ENCODE results near the gene DCAF5. TPM values are rescaled to one million over a fixed set of nuclear protein-coding genes. Genes with fewer than 3 reads are reported as not detected.

The DCAF5 gene
- total RNA-seq, 4 donors from 2014 or later: 31.8 to 60.0 (median 38.5) TPM

GRCh38 chr14:69152181-69152901, 578 bp downstream of the DCAF5 start:
- WGBS, 2 donors: 1% methylated on average over 31 to 35 of the region's 38 CpGs
- H3K4me3 ChIP-seq (ENCODE audit: low read depth, poor library complexity, severe bottlenecking): peak overlapping the region; percentile 93
- intact Hi-C loops (cut with DNase I; ENCODE audit: low total_unique reads): no loop called here
- TF ChIP-seq CTCF (IDR thresholded peaks at IDR 0.05) (no peak), POLR2A (IDR thresholded peaks at IDR 0.05) (no peak)
- DNase-seq (ENCODE audit: low spot score in 2 of 2): peak in 1 of 2 donors; percentile 83

- TF ChIP-seq CTCF (IDR thresholded peaks at IDR 0.05) (no peak), POLR2A (IDR thresholded peaks at IDR 0.05) (no peak)
Measured at GRCh38 chr14:69151458-69152180, 1.3 kb downstream of the DCAF5 start.

GRCh38 chr14:69149461-69150244, 3.3 kb downstream of the DCAF5 start:
- no peak for TF ChIP-seq CTCF (IDR thresholded peaks at IDR 0.05)
- TF ChIP-seq POLR2A (IDR thresholded peaks at IDR 0.05): no peak

More at GRCh38 chr14:69151458-69152180, 1.3 kb downstream of the DCAF5 start:
- peak overlapping the region; percentile 93 for H3K4me3 ChIP-seq (ENCODE audit: low read depth, poor library complexity, severe bottlenecking)
- 0 to 1% methylated on average over 16 to 51 of the region's 57 CpGs for WGBS, 2 donors
- DNase-seq (ENCODE audit: low spot score in 2 of 2): peak; percentile 61 to 94
- intact Hi-C loops (cut with DNase I; ENCODE audit: low total_unique reads): no loop called here

GRCh38 chr14:69142101-69142500, 10.8 kb downstream of the DCAF5 start:
- TF ChIP-seq CTCF (IDR thresholded peaks at IDR 0.05) (no peak), POLR2A (IDR thresholded peaks at IDR 0.05) (no peak)
- intact Hi-C loops (cut with DNase I; ENCODE audit: low total_unique reads): no loop called here

More at GRCh38 chr14:69149461-69150244, 3.3 kb downstream of the DCAF5 start:
- intact Hi-C loops (cut with DNase I; ENCODE audit: low total_unique reads): loop anchor here (5.0 kb wide), 1 partner anchor 1173 kb away; no protein-coding TSS in a partner anchor
- no peak overlapping the region for H3K4me3 ChIP-seq (ENCODE audit: low read depth, poor library complexity, severe bottlenecking)
- no peak for DNase-seq (ENCODE audit: low spot score in 2 of 2)
- 44 to 50% methylated on average over 2 of the region's 2 CpGs for WGBS, 2 donors

GRCh38 chr14:69141550-69141949, 11.4 kb downstream of the DCAF5 start:
- 58 to 64% methylated on average over 1 of the region's 1 CpG for WGBS, 2 donors
- TF ChIP-seq POLR2A (IDR thresholded peaks at IDR 0.05): no peak
- TF ChIP-seq CTCF (IDR thresholded peaks at IDR 0.05): no peak
- no peak for DNase-seq (ENCODE audit: low spot score in 2 of 2)
- H3K4me3 ChIP-seq (ENCODE audit: low read depth, poor library complexity, severe bottlenecking): no peak overlapping the region
- intact Hi-C loops (cut with DNase I; ENCODE audit: low total_unique reads): no loop called here

More at GRCh38 chr14:69142101-69142500, 10.8 kb downstream of the DCAF5 start:
- DNase-seq (ENCODE audit: low spot score in 2 of 2): no peak
- no peak overlapping the region for H3K4me3 ChIP-seq (ENCODE audit: low read depth, poor library complexity, severe bottlenecking)
- WGBS, 2 donors: 83% methylated on average over 5 of the region's 5 CpGs
